ENCODE results near the gene EZR. TPM values are rescaled to one million over a fixed set of nuclear protein-coding genes. Genes with fewer than 3 reads are reported as not detected.

EZR gene
- total and polyA plus RNA-seq, 9 of the 15 experiments (the other 6 are each of a cell fraction or from before 2014, with no cell fraction given): 36.5 to 162 (median 104) TPM

DNA sequence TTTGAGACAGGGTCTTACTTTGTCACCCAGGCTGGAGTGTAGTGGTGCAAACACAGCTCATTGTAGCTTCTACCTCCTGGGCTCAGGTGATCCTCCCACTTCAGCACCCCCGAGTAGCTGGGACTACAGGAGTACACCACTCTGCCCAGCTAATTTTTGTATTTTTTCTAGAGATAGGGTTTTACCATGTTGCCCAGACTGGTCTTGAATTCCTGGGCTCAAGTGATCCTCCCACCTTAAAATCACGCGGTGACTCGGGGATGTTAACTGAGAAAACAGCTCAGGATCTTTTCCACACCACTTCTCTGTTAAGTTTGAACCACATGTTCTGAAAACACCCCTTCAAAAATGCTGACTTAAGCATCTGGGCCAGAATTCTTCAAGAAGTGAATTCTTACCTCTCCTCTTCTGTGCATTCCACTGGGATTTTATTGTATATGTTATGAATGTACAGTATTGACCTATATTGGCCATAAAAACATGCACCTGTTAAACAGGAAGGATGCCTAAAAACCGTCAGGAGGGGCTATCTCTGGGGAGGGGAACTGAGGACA lies 96.9 kb downstream of the EZR start (continued):
- no peak for TF ChIP-seq PHB2 (IDR thresholded peaks at IDR 0.05; ENCODE audit: low read depth)
- TF ChIP-seq KAT8 (IDR thresholded peaks at IDR 0.05; ENCODE audit: low read depth): no peak
- TF ChIP-seq, protein P1, sequence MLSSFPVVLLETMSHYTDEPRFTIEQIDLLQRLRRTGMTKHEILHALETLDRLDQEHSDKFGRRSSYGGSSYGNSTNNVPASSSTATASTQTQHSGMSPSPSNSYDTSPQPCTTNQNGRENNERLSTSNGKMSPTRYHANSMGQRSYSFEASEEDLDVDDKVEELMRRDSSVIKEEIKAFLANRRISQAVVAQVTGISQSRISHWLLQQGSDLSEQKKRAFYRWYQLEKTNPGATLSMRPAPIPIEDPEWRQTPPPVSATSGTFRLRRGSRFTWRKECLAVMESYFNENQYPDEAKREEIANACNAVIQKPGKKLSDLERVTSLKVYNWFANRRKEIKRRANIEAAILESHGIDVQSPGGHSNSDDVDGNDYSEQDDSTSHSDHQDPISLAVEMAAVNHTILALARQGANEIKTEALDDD (IDR thresholded peaks at IDR 0.05): no peak
- TF ChIP-seq FUS (optimal IDR thresholded peaks at IDR 0.05; ENCODE audit: low read depth, low read length): no peak
- no peak for TF ChIP-seq ZNF224 (CRISPR knock-in tag; IDR thresholded peaks at IDR 0.05)
- TF ChIP-seq ZNF253 (CRISPR knock-in tag; conservative IDR thresholded peaks at IDR 0.05): no peak
- TF ChIP-seq MAFF (IDR thresholded peaks at IDR 0.05; ENCODE audit: low read length): peak; percentile 82
- TF ChIP-seq ZNF263 (CRISPR knock-in tag; IDR thresholded peaks at IDR 0.05; ENCODE audit: borderline replicate concordance): no peak
- no peak for TF ChIP-seq ELF4 (CRISPR knock-in tag; IDR thresholded peaks at IDR 0.05)
- no peak for TF ChIP-seq NUFIP1 (IDR thresholded peaks at IDR 0.05; ENCODE audit: partially characterized antibody)
- TF ChIP-seq NR2C1 (IDR thresholded peaks at IDR 0.05): no peak
- no peak for TF ChIP-seq NR2C1 (tag; IDR thresholded peaks at IDR 0.05)
- no peak for TF ChIP-seq FIP1L1 (IDR thresholded peaks at IDR 0.05; ENCODE audit: low read depth, low read length, poor library complexity, severe bottlenecking)
- TF ChIP-seq ZNF76 (CRISPR knock-in tag; IDR thresholded peaks at IDR 0.05; ENCODE audit: borderline replicate concordance): no peak
- TF ChIP-seq NR4A1 (CRISPR knock-in tag; IDR thresholded peaks at IDR 0.05): no peak
- no peak for TF ChIP-seq NR4A1 (tag; IDR thresholded peaks at IDR 0.05)
- TF ChIP-seq, protein P2, sequence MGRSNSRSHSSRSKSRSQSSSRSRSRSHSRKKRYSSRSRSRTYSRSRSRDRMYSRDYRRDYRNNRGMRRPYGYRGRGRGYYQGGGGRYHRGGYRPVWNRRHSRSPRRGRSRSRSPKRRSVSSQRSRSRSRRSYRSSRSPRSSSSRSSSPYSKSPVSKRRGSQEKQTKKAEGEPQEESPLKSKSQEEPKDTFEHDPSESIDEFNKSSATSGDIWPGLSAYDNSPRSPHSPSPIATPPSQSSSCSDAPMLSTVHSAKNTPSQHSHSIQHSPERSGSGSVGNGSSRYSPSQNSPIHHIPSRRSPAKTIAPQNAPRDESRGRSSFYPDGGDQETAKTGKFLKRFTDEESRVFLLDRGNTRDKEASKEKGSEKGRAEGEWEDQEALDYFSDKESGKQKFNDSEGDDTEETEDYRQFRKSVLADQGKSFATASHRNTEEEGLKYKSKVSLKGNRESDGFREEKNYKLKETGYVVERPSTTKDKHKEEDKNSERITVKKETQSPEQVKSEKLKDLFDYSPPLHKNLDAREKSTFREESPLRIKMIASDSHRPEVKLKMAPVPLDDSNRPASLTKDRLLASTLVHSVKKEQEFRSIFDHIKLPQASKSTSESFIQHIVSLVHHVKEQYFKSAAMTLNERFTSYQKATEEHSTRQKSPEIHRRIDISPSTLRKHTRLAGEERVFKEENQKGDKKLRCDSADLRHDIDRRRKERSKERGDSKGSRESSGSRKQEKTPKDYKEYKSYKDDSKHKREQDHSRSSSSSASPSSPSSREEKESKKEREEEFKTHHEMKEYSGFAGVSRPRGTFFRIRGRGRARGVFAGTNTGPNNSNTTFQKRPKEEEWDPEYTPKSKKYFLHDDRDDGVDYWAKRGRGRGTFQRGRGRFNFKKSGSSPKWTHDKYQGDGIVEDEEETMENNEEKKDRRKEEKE (IDR thresholded peaks at IDR 0.05; ENCODE audit: borderline replicate concordance in 1 of 2, control insufficient read depth in 1 of 2, low read depth in 2 of 2, low read length in 1 of 2): no peak
- TF ChIP-seq, protein P3, sequence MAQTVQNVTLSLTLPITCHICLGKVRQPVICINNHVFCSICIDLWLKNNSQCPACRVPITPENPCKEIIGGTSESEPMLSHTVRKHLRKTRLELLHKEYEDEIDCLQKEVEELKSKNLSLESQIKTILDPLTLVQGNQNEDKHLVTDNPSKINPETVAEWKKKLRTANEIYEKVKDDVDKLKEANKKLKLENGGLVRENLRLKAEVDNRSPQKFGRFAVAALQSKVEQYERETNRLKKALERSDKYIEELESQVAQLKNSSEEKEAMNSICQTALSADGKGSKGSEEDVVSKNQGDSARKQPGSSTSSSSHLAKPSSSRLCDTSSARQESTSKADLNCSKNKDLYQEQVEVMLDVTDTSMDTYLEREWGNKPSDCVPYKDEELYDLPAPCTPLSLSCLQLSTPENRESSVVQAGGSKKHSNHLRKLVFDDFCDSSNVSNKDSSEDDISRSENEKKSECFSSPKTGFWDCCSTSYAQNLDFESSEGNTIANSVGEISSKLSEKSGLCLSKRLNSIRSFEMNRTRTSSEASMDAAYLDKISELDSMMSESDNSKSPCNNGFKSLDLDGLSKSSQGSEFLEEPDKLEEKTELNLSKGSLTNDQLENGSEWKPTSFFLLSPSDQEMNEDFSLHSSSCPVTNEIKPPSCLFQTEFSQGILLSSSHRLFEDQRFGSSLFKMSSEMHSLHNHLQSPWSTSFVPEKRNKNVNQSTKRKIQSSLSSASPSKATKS (CRISPR knock-in tag; IDR thresholded peaks at IDR 0.05): no peak
- TF ChIP-seq ZNF197 (CRISPR knock-in tag; IDR thresholded peaks at IDR 0.05; ENCODE audit: low read depth): no peak
- TF ChIP-seq C11orf30 (IDR thresholded peaks at IDR 0.05; ENCODE audit: low read depth): peak; percentile 82
- TF ChIP-seq TRIM28 (IDR thresholded peaks at IDR 0.05): no peak
- no peak for TF ChIP-seq NR2C2 (CRISPR knock-in tag; IDR thresholded peaks at IDR 0.05)
- no peak for TF ChIP-seq NR2C2 (tag; IDR thresholded peaks at IDR 0.05)
- TF ChIP-seq E2F3 (CRISPR knock-in tag; IDR thresholded peaks at IDR 0.05): no peak
- no peak for TF ChIP-seq ZEB2 (IDR thresholded peaks at IDR 0.05)
